Rectal smooth muscle tissue (tissue), 1 donor: ENCODE measurements around the gene PYGM.

ENCODE experiments used
- H3K27ac ChIP-seq: one replicate; pipeline ENCODE4 v1.7.0; 2013; ENCODE audit warnings: low read depth, low read length, inconsistent platforms
- H3K27me3 ChIP-seq: one replicate; pipeline ENCODE4 v1.7.0; 2013; ENCODE audit warnings: low read length; ENCODE audit not compliant: control insufficient read depth, insufficient read depth
- H3K36me3 ChIP-seq: one replicate; pipeline ENCODE4 v1.7.0; 2013; ENCODE audit warnings: low read length; ENCODE audit not compliant: control insufficient read depth, insufficient read depth
- H3K4me1 ChIP-seq: one replicate; pipeline ENCODE4 v1.7.0; 2013; ENCODE audit warnings: low read length; ENCODE audit not compliant: control insufficient read depth, insufficient read depth
- H3K4me3 ChIP-seq: one replicate; pipeline ENCODE4 v1.7.0; 2013; ENCODE audit warnings: low read length
- H3K9ac ChIP-seq: one replicate; pipeline ENCODE4 v1.7.0; 2013; ENCODE audit warnings: low read length

The PYGM gene

GRCh38 chr11:64717268-64717578, 42.6 kb downstream of the PYGM start:
- H3K27me3 ChIP-seq = peaks cover 56% of the 10 kb centered on the region
- H3K36me3 ChIP-seq = no peaks in the 10 kb centered on the region
- no peak overlapping the region for H3K27ac ChIP-seq
- no peaks in the 10 kb centered on the region for H3K4me1 ChIP-seq
- H3K9ac ChIP-seq = no peak overlapping the region
- no peak overlapping the region for H3K4me3 ChIP-seq

- H3K4me3 ChIP-seq = no peak overlapping the region
These were observed 43.1 kb downstream of the PYGM start for GRCh38 chr11:64716473-64717267.

GRCh38 chr11:64715756-64716472, 43.9 kb downstream of the PYGM start:
- Histone ChIP-seq H3K4me1 (no peaks in the 10 kb centered on the region), H3K27ac (no peak overlapping the region), H3K4me3 (no peak overlapping the region), H3K9ac (no peak overlapping the region), H3K27me3 (peaks cover 59% of the 10 kb centered on the region), H3K36me3 (no peaks in the 10 kb centered on the region)

More at GRCh38 chr11:64716473-64717267, 43.1 kb downstream of the PYGM start:
- H3K27me3 ChIP-seq = peaks cover 58% of the 10 kb centered on the region
- H3K27ac ChIP-seq = no peak overlapping the region
- no peak overlapping the region for H3K9ac ChIP-seq
- no peaks in the 10 kb centered on the region for H3K4me1 ChIP-seq
- H3K36me3 ChIP-seq = no peaks in the 10 kb centered on the region

- Histone ChIP-seq H3K36me3 (no peaks in the 10 kb centered on the region), H3K9ac (no peak overlapping the region), H3K27me3 (peaks cover 59% of the 10 kb centered on the region), H3K4me1 (no peaks in the 10 kb centered on the region), H3K4me3 (no peak overlapping the region), H3K27ac (no peak overlapping the region)
These were observed 44.7 kb downstream of the PYGM start for GRCh38 chr11:64715110-64715509.

GRCh38 chr11:64714666-64715065, 45.1 kb downstream of the PYGM start:
- Histone ChIP-seq H3K4me1 (no peaks in the 10 kb centered on the region), H3K27ac (no peak overlapping the region), H3K27me3 (peaks cover 60% of the 10 kb centered on the region), H3K36me3 (no peaks in the 10 kb centered on the region), H3K9ac (no peak overlapping the region), H3K4me3 (no peak overlapping the region)

DNA sequence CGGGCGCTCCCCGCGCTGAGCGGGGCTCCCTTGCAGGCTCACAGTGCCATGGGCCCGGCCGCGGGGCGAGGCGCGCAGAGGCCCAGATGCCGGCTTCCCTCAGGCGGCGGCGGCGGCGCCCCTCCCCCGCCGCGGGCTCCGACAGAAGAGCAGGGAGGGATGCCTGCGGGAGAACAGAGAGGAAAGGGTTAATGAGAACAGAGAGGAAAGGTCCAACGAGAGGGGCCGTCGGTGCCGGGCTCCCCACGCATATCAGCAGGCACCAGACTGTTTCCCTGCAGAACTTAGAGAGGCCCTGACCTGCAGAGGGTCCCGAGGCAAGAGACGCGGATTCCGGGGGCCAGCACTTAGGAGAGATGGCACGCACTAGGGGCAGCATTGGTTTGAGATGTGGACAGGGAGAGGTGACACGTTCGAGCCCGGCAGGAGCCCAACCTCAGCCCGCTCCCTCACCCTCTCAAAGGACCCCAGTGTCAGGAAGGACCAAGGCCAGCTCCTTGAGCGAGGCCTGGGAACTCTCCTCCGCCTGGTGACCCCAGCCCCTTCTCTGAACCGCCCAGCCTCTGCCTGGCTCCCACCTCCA, 45.9 kb downstream of the PYGM start:
- H3K9ac ChIP-seq = no peak overlapping the region
- H3K27ac ChIP-seq = no peak overlapping the region
- H3K4me3 ChIP-seq = no peak overlapping the region
- H3K27me3 ChIP-seq = peaks cover 57% of the 10 kb centered on the region
- H3K36me3 ChIP-seq = no peaks in the 10 kb centered on the region
- no peaks in the 10 kb centered on the region for H3K4me1 ChIP-seq

GRCh38 chr11:64713016-64713707, 46.6 kb downstream of the PYGM start:
- Histone ChIP-seq H3K27me3 (peaks cover 53% of the 10 kb centered on the region), H3K4me1 (no peaks in the 10 kb centered on the region), H3K9ac (no peak overlapping the region), H3K27ac (no peak overlapping the region), H3K36me3 (no peaks in the 10 kb centered on the region), H3K4me3 (peak overlapping the region; percentile 12)

DNA sequence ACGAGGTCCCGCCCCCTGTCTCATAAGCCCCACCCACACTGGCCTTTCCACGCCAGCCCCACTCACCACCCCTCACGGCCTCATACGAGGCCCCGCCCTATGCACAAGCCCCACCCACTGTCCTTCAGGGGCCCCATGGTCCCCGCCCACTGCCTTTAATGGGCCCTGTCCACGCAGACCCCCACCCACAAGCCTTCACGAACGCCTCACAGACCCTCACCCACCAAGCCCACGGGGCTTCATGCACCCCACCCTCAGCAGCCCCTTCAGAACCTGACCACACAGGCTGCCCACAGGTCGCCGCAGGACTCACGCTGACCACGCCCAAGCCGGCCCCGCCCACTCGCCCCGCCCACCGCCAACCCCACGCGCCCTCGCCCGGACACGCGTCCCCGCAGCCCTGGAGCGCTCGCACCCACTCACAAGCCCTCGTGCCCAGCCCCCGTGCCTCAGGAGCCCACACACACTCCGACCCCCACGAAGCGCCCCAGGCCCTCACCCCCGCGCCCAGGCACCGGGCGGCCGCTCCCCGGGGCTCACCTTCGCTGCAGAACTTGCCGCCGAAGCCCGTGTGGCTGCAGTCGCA, 47.3 kb downstream of the PYGM start:
- Histone ChIP-seq H3K4me3 (no peak overlapping the region), H3K36me3 (no peaks in the 10 kb centered on the region), H3K4me1 (no peaks in the 10 kb centered on the region), H3K9ac (no peak overlapping the region), H3K27ac (no peak overlapping the region), H3K27me3 (peaks cover 52% of the 10 kb centered on the region)

DNA sequence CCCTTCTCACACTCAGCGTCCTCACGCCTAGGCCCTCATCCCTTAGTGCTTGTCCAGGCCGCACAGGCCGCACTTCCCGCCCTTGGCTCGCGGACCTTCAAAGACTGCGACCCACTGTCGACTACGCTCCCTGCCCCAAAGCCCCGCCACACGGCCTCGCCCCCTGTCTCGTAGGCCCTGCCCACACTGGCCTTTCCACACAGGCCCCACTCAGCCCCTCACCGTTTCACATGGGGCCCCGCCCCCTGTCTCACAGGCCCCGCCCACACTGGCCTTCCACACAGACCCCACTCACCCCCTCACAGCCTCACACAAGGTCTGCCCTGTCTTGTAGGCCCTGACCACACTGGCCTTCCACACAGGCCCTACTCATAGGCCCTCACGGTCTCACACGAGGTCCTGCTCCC, 47.8 kb downstream of the PYGM start:
- Histone ChIP-seq H3K27me3 (peaks cover 50% of the 10 kb centered on the region), H3K36me3 (no peaks in the 10 kb centered on the region), H3K4me3 (no peak overlapping the region), H3K4me1 (no peaks in the 10 kb centered on the region), H3K27ac (no peak overlapping the region), H3K9ac (no peak overlapping the region)

GRCh38 chr11:64711138-64711955, 48.4 kb downstream of the PYGM start:
- H3K27ac ChIP-seq = no peak overlapping the region
- H3K27me3 ChIP-seq = peaks cover 44% of the 10 kb centered on the region
- H3K9ac ChIP-seq = no peak overlapping the region

GRCh38 chr11:64710418-64711137, 49.2 kb downstream of the PYGM start:
- peaks cover 43% of the 10 kb centered on the region for H3K27me3 ChIP-seq
- H3K27ac ChIP-seq = no peak overlapping the region
- no peak overlapping the region for H3K4me3 ChIP-seq
- no peak overlapping the region for H3K9ac ChIP-seq
- no peaks in the 10 kb centered on the region for H3K36me3 ChIP-seq
- no peaks in the 10 kb centered on the region for H3K4me1 ChIP-seq

More at GRCh38 chr11:64711138-64711955, 48.4 kb downstream of the PYGM start:
- Histone ChIP-seq H3K36me3 (no peaks in the 10 kb centered on the region), H3K4me1 (no peaks in the 10 kb centered on the region), H3K4me3 (no peak overlapping the region)
